GM23248 (cell line): ENCODE measurements around the gene SHROOM1. TPM values are rescaled to one million over a fixed set of nuclear protein-coding genes. Genes with fewer than 3 reads are reported as not detected.

ENCODE experiments used
- DNase-seq: peaks from one replicate; pipeline ENCODE4 v3.0.0-alpha.2; 2015
- H2AFZ ChIP-seq: fragments of 200-600 bp; sonication (generic); 2 replicates; pipeline ENCODE4 v1.6.1; 2016; ENCODE audit warnings: antibody characterized with exemption
- H3F3A ChIP-seq: fragments of 200-600 bp; sonication (generic); 2 replicates; pipeline ENCODE4 v1.6.1; 2016; ENCODE audit warnings: mild to moderate bottlenecking, antibody characterized with exemption, mixed run types; ENCODE audit not compliant: insufficient read depth
- H3K27ac ChIP-seq: fragments of 200-600 bp; sonication (generic); 2 replicates; pipeline ENCODE4 v1.5.1; 2016; ENCODE audit warnings: mild to moderate bottlenecking
- H3K27me3 ChIP-seq: fragments of 200-600 bp; sonication (generic); replicated peaks from 2 replicates; pipeline ENCODE4 v1.6.1; 2016; ENCODE audit warnings: mild to moderate bottlenecking; ENCODE audit not compliant: insufficient read depth
- H3K36me3 ChIP-seq: fragments of 200-600 bp; sonication (generic); 2 replicates; pipeline ENCODE4 v1.6.1; 2016; ENCODE audit warnings: low read depth, mild to moderate bottlenecking
- H3K4me1 ChIP-seq: fragments of 200-600 bp; sonication (generic); 2 replicates; pipeline ENCODE4 v1.6.1; 2016; ENCODE audit warnings: mild to moderate bottlenecking; ENCODE audit not compliant: insufficient read depth
- H3K4me2 ChIP-seq: fragments of 200-600 bp; sonication (generic); one replicate; pipeline ENCODE4 v1.6.1; 2016; ENCODE audit warnings: mild to moderate bottlenecking; ENCODE audit not compliant: unreplicated experiment
- H3K4me3 ChIP-seq: fragments of 200-600 bp; sonication (generic); 2 replicates; pipeline ENCODE4 v1.5.1; 2016; ENCODE audit warnings: mild to moderate bottlenecking
- H3K79me2 ChIP-seq: fragments of 200-600 bp; sonication (generic); 2 replicates; pipeline ENCODE4 v1.6.1; 2016; ENCODE audit warnings: mild to moderate bottlenecking; ENCODE audit not compliant: insufficient read depth
- H3K9ac ChIP-seq: fragments of 200-600 bp; sonication (generic); 2 replicates; pipeline ENCODE4 v1.6.1; 2016; ENCODE audit warnings: mild to moderate bottlenecking
- H3K9me2 ChIP-seq: fragments of 200-600 bp; sonication (generic); 2 replicates; pipeline ENCODE4 v1.6.1; 2016; ENCODE audit warnings: mixed run types, mild to moderate bottlenecking, moderate library complexity; ENCODE audit not compliant: insufficient read depth
- H3K9me3 ChIP-seq: fragments of 200-600 bp; sonication (generic); one replicate; pipeline ENCODE4 v1.6.1; 2017; ENCODE audit warnings: low read depth
- H4K20me1 ChIP-seq: fragments of 200-600 bp; sonication (generic); 2 replicates; pipeline ENCODE4 v1.6.0; 2016; ENCODE audit not compliant: insufficient read depth
- EZH2 ChIP-seq: fragments of 200-600 bp; sonication (generic); IDR thresholded peaks from 2 replicates; pipeline ENCODE4 v1.6.1; 2018; ENCODE audit warnings: antibody characterized with exemption, mild to moderate bottlenecking; ENCODE audit not compliant: insufficient read depth, poor library complexity, severe bottlenecking
- EZH2phosphoT487 ChIP-seq: fragments of 200-600 bp; sonication (generic); IDR thresholded peaks from 2 replicates; pipeline ENCODE4 v1.6.1; 2018; ENCODE audit warnings: antibody characterized with exemption, moderate library complexity, mild to moderate bottlenecking, low read depth; ENCODE audit not compliant: insufficient read depth
- WGBS, 2 experiments: methylation state at CpG; one replicate each; pipeline ENCODE4 v1.1.6; 2015 to 2017; ENCODE audit warnings: low lambda C conversion rate in 2 of 2, low coverage in 1 of 2; ENCODE audit errors: missing lambda C conversion rate in 2 of 2; 5-methylcytosine and 5-hydroxymethylcytosine counted together
- in situ Hi-C: fragments of 300-500 bp; cut with MboI; formaldehyde crosslinking; loops from 2 replicates; pipeline ENCODE4 v1.15.0; 2020
- polyA plus RNA-seq: library from polyadenylated mRNA; unstranded; fragments of >200 nt; fragmentation: Nextera tagmentation; extraction: Ambion mirVana; gene quantifications from 2 replicates; pipeline ENCODE4 v1.2.1, GENCODE V29; 2016
- total RNA-seq: library from RNA; depleted of rRNA; stranded (reverse); fragments of >200 nt; shearing (Covaris generic); gene quantifications from 2 replicates; pipeline ENCODE4 v1.2.3, GENCODE V29; 2014

The SHROOM1 gene
- total and polyA plus RNA-seq, 2 experiments from 2014 or later, result 3.8 to 9.9 TPM

DNA sequence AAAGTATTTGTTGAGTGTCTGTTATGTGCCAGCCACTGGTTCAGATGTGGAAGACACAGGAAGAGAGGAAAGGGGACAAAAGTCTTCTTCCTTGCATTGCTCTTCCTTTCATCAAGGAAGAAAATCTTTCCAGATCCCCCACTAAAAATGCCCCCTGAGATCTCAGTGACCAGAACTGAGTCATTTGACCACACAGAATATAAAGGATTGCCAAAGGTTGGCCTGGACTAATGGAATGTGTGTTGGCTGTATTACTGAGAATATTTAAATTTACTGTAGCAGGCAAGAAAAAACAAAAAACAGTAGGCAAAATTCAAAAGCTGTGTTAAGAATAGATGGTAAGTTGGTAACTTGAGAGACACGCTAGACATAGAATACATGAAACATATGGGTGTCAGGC lies 43.4 kb downstream of the SHROOM1 start:
- H2AFZ ChIP-seq, result no peak overlapping the region
- H4K20me1 ChIP-seq, result no peaks in the 10 kb centered on the region
- no peak overlapping the region for H3K27ac ChIP-seq
- peak; percentile 81 for DNase-seq
- no peaks in the 10 kb centered on the region; the same call in 1 of the 2 replicates for H3F3A ChIP-seq
- H3K4me2 ChIP-seq, result no peak overlapping the region
- H3K4me3 ChIP-seq, result no peak overlapping the region
- TF ChIP-seq EZH2 (no peak), EZH2phosphoT487 (no peak)
- H3K36me3 ChIP-seq, result no peaks in the 10 kb centered on the region
- in situ Hi-C loops, result no loop called here
- no peaks in the 10 kb centered on the region for H3K27me3 ChIP-seq
- H3K9ac ChIP-seq, result no peak overlapping the region
- H3K4me1 ChIP-seq, result peaks cover 27% of the 10 kb centered on the region
- no peaks in the 10 kb centered on the region for H3K79me2 ChIP-seq
- WGBS, 2 experiments, result 100% methylated on average over 1 of the region's 1 CpG
- no peaks in the 10 kb centered on the region for H3K9me2 ChIP-seq
- no peaks in the 10 kb centered on the region for H3K9me3 ChIP-seq

DNA sequence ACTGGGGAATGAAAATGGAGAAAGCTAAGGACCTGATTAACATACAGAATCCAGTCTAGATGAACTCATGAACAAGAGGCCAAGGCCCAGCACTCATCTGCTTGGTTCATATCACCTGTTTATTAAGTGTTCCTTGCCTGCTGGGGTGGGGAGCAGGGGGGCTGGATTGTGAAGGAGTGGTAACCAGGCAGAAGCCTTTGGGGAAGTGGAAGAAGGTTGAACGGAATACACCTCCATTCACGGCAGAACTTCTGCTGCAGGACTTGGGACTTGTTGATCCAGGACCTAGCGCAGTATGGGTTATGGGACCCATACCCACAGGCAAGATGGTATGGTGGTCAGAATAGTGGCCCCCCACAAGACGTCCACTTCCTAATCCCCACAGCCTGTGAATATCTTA lies 44.6 kb downstream of the SHROOM1 start:
- no peaks in the 10 kb centered on the region for H3K9me2 ChIP-seq
- no peak overlapping the region for H2AFZ ChIP-seq
- no peak for TF ChIP-seq EZH2phosphoT487
- no peak for TF ChIP-seq EZH2
- H3K27me3 ChIP-seq, result no peaks in the 10 kb centered on the region
- H3K4me1 ChIP-seq, result peaks cover 35% of the 10 kb centered on the region
- H3K79me2 ChIP-seq, result no peaks in the 10 kb centered on the region
- DNase-seq, result no peak
- no peaks in the 10 kb centered on the region for H3K36me3 ChIP-seq
- no peak overlapping the region for H3K4me3 ChIP-seq
- H3K27ac ChIP-seq, result no peak overlapping the region
- no peaks in the 10 kb centered on the region for H4K20me1 ChIP-seq
- H3K9me3 ChIP-seq, result no peaks in the 10 kb centered on the region
- H3K4me2 ChIP-seq, result no peak overlapping the region
- in situ Hi-C loops, result no loop called here
- no peak overlapping the region for H3K9ac ChIP-seq
- 92 to 93% methylated on average over 4 of the region's 4 CpGs for WGBS, 2 experiments
- no peaks in the 10 kb centered on the region; the same call in 1 of the 2 replicates for H3F3A ChIP-seq

DNA sequence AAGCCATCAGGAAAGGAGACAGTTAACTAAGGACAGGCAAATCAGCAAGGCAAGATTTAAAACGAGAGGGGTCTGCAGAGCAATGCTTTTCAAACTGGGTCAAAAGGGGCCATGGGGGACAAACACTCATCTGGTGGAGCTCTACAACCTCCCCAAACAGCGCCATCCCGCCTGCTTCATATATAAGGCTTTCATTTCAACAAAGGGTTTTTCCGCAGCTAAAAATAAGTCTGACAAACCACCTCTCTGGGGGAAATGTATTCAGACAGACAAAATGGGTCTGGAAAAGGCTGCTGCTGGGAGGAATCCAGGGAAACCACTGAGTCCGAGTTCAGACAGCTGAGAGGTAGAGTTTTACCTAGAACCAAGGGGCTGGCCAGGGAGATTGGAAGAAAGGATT lies 45.1 kb downstream of the SHROOM1 start:
- in situ Hi-C loops, result no loop called here
- 87 to 88% methylated on average over 5 of the region's 5 CpGs for WGBS, 2 experiments
- Histone ChIP-seq H3K4me3 (no peak overlapping the region), H3K9me3 (no peaks in the 10 kb centered on the region), H3K9ac (no peak overlapping the region), H3K4me2 (no peak overlapping the region), H2AFZ (no peak overlapping the region), H3F3A (no peaks in the 10 kb centered on the region; the same call in 1 of the 2 replicates), H3K36me3 (no peaks in the 10 kb centered on the region), H4K20me1 (no peaks in the 10 kb centered on the region), H3K27me3 (no peaks in the 10 kb centered on the region), H3K27ac (no peak overlapping the region), H3K9me2 (no peaks in the 10 kb centered on the region), H3K79me2 (no peaks in the 10 kb centered on the region), H3K4me1 (peaks cover 35% of the 10 kb centered on the region)
- TF ChIP-seq EZH2phosphoT487, result no peak
- no peak for TF ChIP-seq EZH2
- no peak for DNase-seq

DNA sequence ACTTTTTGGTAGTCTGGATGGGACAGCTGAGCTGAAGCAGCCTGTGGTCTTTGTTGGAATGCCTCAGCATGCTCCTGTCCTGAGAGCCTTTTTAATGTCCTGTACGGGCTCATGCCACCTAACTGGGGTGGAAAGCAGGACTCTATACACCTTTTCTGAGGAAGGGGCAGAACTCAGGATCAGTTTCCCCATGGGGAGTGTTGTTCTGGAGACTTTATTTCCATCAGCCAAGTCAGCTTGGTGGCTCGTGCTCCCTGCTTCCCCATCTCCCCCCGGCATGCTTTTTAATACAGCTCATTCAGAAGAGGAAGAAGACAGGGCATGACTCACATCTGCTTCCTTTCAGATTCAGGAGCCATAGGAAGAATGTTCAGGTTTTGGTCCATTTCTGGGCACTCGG lies 48.3 kb downstream of the SHROOM1 start:
- H3K27ac ChIP-seq, result peak overlapping the region; percentile 52; the same call in 1 of the 2 replicates
- in situ Hi-C loops, result no loop called here
- peaks cover 28% of the 10 kb centered on the region for H3K4me1 ChIP-seq
- peak overlapping the region; percentile 22 for H3K4me2 ChIP-seq
- H3K4me3 ChIP-seq, result no peak overlapping the region
- 41 to 47% methylated on average over 4 of the region's 4 CpGs for WGBS, 2 experiments
- no peak overlapping the region for H3K9ac ChIP-seq
- H4K20me1 ChIP-seq, result no peaks in the 10 kb centered on the region
- H3K79me2 ChIP-seq, result peaks cover 4% of the 10 kb centered on the region; the same call in 1 of the 2 replicates
- no peaks in the 10 kb centered on the region for H3K9me3 ChIP-seq
- H3K36me3 ChIP-seq, result no peaks in the 10 kb centered on the region
- DNase-seq, result peak; percentile 78
- H2AFZ ChIP-seq, result peak overlapping the region; percentile 88
- no peaks in the 10 kb centered on the region for H3K27me3 ChIP-seq
- no peaks in the 10 kb centered on the region for H3F3A ChIP-seq
- H3K9me2 ChIP-seq, result no peaks in the 10 kb centered on the region
- TF ChIP-seq EZH2phosphoT487 (no peak), EZH2 (no peak)

DNA sequence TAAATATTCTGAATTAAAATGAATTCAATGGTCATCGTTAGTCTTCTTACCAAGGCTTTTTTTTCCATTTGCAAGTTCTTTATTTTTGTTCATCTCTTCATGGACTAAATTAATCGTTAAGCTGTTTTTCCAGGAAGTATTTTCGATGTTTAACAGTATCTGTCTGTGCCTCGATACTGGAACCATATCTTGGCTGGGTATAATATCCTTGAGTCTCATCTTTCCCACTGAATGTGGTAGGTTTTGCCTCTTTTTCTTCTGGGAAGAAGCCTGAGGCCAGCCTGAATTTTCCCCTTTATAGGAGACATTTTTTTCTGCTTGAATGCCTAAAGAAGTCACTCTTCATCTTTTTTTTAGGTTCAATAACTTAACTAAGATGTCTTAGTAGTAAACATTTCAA lies 49.4 kb downstream of the SHROOM1 start:
- H4K20me1 ChIP-seq, result no peaks in the 10 kb centered on the region
- H2AFZ ChIP-seq, result no peak overlapping the region
- 96 to 97% methylated on average over 4 of the region's 4 CpGs for WGBS, 2 experiments
- in situ Hi-C loops, result no loop called here
- no peaks in the 10 kb centered on the region for H3K9me2 ChIP-seq
- H3K27me3 ChIP-seq, result no peaks in the 10 kb centered on the region
- H3F3A ChIP-seq, result no peaks in the 10 kb centered on the region
- H3K4me1 ChIP-seq, result peaks cover 25% of the 10 kb centered on the region
- TF ChIP-seq EZH2phosphoT487, result no peak
- no peak for TF ChIP-seq EZH2
- peaks cover 6% of the 10 kb centered on the region; the same call in 1 of the 2 replicates for H3K79me2 ChIP-seq
- H3K27ac ChIP-seq, result no peak overlapping the region
- H3K36me3 ChIP-seq, result no peaks in the 10 kb centered on the region
- DNase-seq, result no peak
- no peaks in the 10 kb centered on the region for H3K9me3 ChIP-seq
- no peak overlapping the region for H3K9ac ChIP-seq
- H3K4me2 ChIP-seq, result no peak overlapping the region
- no peak overlapping the region for H3K4me3 ChIP-seq
